ENCODE data around the gene KIT.

DNA sequence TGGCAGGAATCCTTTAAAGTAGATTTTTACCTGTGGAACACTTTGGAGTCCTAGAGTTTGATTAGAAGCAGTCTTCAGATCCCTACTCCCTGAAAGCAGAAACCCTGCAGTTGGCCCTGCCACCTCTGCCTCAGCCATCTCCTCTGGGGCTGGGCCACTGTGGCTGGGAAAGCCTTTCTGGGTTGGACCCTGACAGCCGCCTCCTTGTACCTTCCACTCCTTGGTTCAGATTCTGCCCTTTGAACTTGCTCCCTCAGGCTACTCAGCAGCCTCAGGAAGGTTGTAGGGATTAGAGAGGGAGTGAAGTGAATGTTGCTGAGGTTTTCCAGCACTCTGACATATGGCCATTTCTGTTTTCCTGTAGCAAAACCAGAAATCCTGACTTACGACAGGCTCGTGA lies 65.5 kb downstream of the KIT start:
- TF ChIP-seq, protein P1, sequence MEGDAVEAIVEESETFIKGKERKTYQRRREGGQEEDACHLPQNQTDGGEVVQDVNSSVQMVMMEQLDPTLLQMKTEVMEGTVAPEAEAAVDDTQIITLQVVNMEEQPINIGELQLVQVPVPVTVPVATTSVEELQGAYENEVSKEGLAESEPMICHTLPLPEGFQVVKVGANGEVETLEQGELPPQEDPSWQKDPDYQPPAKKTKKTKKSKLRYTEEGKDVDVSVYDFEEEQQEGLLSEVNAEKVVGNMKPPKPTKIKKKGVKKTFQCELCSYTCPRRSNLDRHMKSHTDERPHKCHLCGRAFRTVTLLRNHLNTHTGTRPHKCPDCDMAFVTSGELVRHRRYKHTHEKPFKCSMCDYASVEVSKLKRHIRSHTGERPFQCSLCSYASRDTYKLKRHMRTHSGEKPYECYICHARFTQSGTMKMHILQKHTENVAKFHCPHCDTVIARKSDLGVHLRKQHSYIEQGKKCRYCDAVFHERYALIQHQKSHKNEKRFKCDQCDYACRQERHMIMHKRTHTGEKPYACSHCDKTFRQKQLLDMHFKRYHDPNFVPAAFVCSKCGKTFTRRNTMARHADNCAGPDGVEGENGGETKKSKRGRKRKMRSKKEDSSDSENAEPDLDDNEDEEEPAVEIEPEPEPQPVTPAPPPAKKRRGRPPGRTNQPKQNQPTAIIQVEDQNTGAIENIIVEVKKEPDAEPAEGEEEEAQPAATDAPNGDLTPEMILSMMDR (conservative IDR thresholded peaks at IDR 0.05 in 1 of 2, IDR thresholded peaks at IDR 0.05 in 1 of 2; ENCODE audit: low read depth in 1 of 2, low read length in 2 of 2) = no peak
- TF ChIP-seq EZH2 (IDR thresholded peaks at IDR 0.05; ENCODE audit: low read length, missing control alignments) = no peak
